RKO (cell line): ENCODE results near the gene CIDEA.

Experiments
- DNase-seq: peaks from one replicate; pipeline ENCODE4 v3.0.0-alpha.2; 2016; ENCODE audit warnings: low spot score

Gene CIDEA

DNA sequence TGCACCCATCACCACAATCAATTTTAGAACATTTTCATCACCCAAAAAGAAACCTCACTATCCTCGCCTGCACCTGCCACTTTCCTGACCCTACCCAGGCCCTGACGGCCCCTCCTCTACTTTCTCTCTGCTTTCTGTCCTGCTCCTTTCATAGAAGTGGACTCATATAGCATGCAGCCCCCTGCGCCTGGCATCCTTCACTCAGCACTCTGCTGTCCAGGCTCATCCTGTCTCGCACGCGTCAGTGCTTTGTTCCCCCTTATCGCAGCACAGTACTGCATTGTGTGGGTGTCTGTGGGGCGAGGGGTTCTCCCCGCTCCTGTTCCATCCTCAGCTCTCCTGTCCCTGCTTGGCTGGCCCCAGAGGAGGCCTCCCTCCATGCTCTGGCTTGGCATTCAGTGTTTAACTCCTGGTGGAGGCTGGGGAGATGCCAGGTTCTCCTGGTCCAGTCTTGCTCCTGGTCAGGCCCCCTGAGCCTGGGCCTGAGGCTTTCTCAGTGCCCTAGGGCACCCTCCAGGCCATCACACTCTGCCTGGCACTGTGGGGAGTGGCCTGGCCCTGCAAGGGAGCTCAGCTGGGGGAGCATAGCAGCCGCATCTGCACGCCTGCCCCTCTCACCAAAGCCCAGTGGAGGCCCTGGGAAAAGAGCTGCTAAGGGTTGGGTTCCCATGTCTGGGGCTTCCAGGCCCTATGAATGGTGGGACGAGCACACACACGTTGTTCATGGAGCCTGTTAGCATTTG lies 47.3 kb downstream of the CIDEA start:
- no peak for DNase-seq

DNA sequence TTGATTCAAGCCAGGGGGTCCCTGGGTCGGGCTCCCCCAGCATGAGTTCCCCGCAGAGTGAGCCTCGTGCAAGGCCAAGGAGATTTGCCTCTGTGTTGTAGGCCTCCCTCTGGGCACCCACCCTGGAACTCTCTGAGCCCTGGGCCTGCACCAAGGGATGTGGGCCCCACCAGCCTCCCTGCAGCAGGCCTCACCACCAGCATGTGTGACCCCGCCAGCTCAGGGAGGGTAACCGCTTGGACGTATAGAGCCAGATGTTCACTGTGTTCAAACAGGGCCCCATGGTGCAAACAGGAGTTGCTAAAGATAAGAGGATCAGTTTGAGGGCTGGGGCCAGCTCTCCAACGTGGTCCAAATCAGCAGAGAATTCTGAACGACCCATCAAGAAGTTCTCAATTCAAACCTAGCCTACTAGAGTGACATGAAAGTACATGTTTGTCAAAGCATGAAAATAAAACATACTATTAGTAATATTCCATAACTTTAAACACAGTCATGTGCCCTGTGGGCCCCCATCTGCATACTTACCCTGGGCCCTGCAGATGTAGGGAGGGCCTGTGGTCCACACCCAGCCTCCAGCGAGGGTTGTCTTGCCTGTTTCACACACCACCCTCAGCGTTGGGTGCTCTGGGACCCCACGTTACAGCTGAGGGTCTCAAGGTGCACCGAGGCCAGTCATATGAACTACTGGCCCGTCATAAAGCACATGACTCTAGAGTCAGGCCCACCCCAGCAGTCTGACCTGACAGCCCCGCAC lies 48.4 kb downstream of the CIDEA start:
- DNase-seq: no peak

DNA sequence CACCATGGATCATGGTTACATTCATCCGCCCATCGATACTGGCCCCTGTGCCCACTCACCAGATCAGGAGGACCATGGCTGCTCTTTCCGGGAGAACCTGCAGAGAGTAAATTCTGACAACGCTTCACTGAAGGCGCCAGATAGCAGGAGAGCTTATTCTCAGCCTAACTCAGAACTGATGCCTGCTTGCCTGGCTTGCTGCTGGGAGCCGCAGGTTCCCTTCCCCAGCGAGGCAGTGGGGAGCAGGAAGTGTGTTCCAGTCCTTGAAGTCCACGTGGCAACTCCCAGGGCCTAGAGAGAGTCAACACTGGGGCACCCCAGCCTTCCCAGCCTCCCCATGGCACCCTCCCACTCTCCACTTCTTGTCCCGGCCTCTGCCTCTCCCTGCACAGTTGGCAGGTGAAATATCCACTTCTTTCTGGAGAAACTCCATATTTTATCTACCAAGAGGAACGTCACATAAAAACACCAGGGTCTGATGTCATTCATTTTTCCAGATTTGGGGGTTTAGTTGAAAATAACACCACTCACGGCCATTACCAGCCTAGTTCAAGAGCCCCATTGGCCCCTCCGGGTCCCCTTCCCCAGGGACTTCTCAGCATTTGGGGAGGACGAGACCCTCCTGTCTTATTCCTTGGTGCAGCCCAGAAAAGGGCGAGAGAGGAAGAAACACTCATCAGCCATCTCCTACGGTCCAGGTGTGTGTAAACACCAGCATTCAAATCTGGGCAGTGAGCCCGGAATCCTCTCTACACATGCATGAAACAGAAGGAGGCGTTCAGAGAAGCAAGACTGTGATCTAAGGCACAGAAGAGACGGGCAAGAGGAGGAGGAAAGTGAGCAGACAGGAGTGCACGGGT lies 50.4 kb downstream of the CIDEA start:
- DNase-seq: no peak

DNA sequence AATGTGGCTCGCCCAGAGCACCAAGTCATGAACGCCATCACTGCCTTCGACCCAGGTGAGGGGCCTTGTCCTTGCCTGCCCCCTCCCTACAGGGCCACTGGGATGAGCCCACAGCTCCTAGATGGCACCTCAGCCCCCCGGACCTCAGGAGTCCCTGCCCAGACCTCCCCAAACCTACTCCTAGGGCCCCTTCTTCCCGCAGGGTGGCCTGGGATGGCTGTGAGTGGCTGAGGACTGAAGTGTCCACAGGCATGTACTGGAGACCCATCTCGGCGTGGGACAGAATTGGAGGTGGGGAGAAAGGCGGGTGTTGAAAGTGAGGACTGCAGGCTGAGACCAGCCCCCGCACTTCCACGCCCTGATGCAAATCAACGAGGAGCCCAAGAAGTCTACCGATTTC lies 51.0 kb downstream of the CIDEA start:
- no peak for DNase-seq

DNA sequence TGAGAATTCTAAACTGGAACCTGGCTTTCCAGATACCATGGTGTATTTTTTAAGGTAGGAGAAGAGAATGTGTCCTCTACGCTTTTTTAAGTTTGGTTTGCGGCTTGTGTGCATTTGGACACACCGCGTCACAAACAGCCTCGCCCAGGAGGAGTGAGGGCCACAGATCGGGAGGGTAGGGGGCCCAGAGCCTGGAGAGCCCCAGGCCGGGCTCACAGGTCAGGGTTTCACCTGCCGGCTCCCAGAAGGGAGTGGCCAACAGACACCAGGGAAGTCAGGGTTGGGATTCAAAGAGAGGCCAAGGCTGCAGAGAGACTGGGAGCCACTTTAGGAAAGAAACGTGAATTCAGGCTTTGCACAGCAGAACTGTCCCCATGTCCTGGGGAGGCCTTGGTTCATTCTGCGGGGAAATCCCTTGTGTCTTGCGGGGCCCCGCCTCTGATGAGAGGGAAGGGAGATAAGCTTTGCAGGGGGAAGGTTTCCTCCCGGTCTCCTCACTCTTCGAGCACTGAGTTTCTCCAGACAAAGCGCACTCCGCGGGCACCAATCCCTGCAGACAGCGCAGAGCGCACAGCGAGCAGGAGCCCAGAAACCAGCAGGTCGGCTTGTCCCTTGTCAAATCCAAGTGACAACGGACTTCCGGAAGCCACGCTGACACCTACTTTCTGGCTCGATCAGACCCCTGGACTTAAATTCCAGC lies 51.9 kb downstream of the CIDEA start:
- no peak for DNase-seq

DNA sequence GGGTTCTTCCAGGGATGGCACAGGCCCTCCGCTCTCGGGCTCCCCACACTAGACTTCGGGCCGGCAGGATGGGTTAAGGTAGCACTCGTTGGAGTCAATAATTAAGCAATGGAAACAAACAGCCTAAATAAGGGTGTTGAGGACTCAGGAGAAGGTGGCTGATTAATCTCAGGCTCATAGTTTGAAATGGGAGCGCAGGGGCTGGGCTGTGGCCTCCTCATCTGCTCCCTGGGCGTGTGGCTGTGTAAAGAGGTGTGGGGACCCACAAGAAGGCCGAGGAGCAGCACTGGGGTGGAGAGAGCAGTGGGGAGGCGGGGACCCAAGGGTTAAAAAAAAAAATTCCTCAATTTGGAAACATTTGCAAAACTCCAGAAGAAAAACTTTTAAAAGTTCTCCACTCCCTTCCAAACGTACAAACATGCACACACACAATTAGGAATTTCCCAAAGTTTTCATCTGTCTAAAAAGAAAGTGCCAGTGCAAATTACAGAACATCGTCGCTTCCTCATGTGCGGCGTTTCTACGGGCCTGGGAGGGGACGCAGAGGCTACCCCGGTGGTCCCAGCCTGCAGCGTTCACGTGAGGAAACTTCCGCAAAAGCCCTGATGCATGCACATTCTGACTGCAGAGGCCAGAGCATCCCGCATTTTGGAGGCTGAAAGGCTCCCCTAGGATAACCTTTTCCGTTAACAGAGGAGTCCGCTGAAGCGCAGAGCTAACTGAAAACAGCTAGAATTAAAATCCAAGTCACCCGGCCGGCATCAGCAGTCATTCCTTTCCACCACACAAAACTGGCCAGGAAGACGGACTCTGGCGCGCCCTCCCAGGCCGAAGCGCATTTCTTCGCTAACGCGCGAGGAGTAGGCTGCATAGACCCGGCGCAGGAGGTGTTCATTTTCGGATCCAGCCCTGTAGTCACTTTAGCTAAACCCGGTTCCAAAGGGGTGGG lies 52.9 kb downstream of the CIDEA start:
- DNase-seq: no peak

DNA sequence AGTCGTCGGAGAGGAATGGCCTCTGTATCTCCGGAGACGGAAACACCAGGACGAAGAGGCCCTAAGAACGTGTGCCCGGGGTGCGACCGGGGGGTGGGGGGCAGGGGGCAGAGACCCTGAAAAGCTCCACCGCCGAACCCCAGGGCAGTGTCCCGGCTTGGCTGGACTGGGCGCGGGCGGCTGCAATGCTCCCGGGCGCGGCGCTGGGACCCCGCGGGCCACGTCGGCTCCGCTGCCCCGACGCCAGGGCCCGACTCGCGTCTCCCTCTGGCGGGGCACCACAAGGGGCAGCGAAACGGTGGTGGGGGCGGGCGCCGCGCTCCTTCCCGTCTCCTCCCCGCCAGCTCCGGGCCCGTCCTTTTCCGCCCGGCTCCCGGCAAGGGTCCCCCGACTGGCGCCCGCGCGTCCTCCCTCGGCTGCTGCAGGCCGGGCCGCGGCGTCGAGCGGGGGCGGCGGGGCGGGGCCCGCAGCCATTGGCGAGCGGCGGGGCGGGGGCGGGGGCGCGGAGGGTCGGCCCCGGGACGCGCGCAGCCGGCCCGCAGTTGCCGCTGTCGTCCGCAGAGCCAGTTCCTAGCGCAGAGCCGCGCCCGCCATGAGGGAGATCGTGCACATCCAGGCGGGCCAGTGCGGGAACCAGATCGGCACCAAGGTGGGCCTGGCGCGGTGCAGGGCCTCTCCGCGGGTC lies 53.7 kb downstream of the CIDEA start, which contains the start of gene TUBB6:
TUBB6 (plus strand) TSS at position 541 of the 685 bp plus-strand sequence; CDS start at position 593, 52 bp downstream.
- no peak for DNase-seq

DNA sequence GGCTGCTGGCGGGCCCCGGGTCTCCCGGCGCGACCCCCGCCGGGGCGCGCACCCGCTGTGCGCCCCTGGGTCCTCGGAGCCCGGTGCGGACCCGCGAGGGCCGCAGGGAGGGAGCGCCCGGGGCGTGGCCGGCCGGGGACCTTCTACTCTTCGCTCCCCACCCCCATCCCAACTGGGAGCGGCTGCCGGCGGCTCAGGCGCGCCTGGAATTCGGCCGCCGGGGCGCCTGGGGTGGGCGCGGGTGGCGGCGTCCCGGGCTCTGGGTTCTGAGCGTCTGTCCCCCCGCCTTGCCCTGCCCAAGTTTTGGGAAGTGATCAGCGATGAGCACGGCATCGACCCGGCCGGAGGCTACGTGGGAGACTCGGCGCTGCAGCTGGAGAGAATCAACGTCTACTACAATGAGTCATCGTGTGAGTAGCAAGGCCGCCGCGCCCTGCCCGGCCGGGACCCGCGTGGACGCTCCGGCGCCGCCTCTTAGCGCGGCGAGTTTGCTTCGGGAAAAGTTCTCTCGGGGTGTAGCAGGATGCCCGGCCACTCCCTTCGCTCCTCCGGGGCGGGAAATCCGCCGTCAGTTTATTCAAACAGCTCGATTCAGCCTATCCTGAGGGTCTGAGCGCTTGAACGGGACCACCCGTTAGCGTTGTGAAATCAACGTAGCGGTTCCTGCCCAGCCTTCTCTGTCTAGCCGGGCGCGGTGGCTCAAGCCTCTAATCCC lies 54.4 kb downstream of the CIDEA start:
- peak; percentile 80 for DNase-seq

DNA sequence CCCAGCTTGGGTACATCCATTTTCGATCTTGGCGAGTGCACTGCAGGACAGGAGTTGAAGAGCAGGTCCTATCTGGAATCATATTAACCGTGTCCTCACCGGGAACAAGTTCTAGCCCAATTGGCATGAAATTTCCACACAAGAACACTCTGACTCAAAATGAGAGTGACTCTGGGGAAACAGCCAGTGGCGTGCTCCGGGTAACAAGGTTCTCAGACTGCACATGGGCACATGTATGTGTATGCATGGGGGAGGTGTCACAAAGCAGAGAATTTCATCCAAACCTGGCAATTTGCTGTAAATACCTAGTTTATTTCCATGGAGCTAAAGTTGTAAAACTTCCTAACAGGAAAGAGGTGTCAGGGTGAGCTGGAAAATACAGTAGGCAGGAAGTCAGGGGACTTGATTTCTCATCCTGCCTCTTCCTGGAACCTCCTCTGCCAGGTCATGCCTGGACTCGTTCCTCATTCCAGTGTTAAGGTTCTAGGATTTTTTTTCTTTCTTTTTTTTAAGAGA lies 55.6 kb downstream of the CIDEA start:
- no peak for DNase-seq

DNA sequence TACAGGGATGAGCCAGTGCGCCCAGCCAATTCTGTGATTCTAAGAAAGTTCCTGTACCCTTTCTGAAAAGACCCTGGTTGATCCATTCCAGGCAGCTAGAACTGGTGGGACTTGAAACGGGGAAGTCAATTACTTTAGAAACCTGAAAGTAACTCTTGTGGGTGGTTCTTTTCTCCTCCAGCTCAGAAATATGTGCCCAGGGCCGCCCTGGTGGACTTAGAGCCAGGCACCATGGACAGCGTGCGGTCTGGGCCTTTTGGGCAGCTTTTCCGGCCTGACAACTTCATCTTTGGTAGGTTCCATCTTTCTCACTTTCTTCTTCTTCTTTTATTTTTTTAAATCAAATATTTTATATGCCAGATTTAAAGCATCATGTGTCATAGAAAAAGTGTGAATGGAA lies 56.6 kb downstream of the CIDEA start:
- DNase-seq: no peak

DNA sequence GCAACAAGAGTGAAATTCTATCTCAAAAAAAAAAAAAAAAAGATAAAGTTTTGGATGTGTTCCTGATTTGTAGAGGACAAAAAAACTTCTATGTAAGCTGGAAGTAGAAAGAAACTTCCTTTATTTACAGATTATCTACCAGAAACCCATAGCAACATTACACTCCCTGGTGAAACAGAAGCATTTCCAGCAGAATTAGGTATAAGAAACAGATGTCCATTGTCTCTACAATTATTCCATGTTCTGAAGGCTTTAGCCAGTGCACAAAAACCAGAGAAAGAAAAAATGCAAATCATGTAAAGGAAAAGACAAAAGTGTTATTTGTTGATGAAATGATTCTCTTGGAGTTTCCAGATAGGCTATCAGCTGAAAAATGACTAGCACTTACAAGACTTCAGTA lies 58.8 kb downstream of the CIDEA start:
- DNase-seq: no peak

DNA sequence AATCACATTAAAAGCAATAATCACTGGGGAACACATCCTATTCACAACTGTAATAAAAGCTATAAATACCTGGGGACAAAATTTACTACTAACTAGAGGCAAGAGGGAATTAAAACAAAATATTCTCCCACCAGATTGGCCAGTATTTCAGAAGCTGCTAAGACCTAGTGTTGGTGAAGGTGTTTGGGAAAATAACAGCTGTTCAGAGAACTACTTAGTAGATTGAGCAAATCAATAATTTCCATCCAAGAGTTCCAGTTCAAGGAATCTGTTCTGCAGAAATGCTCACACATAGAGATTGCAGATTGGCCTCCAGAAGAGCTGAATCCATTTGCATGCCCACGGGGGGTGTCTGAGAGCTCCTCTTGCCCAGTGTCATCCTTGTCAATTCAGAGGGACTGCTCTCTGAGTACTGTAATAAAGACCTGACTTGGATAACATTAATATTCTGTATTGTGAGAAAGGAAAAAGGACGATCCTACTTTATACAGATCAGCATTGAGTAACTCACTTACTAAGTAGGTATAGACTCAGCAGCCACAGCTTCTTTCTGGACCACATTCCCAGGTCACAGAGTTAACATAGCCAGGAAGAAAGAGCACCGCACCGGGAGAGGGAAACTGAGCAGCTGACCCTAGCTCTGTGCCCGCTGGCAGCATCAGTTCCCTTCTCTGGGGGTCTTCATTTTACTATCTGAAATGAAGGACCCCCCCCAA lies 59.5 kb downstream of the CIDEA start:
- no peak for DNase-seq

DNA sequence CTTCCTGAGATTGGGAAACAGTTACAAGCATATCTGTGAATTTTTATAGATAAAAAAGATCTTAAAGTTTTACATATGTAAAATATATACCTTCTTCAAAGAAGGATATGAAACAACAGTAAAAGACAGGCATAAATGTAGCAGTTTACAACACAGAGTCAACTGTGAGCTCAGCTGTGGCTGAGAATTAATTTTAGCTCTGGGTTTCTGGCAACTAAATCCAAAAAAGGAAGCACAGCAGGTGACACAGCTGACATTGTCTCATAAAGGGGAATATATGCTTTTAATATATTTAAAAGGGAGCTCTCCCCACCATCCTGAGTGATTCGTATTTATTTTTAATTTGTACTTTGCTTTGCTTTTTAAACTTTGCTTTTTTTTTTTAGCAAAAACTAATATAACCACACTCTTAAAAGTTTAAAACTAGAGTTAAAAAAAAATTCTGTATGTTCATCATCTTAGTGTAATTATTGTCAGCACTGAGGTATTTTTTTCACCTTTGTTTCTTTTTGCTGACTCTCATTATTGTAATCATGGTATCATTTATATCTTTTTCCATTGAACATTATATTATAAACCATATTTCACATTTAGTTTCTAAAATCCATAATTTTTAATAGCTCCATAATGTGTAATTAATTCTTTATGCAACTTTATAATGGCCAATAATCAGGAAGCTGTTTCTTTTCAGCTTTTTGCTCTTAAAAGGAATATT lies 60.6 kb downstream of the CIDEA start:
- DNase-seq: no peak

DNA sequence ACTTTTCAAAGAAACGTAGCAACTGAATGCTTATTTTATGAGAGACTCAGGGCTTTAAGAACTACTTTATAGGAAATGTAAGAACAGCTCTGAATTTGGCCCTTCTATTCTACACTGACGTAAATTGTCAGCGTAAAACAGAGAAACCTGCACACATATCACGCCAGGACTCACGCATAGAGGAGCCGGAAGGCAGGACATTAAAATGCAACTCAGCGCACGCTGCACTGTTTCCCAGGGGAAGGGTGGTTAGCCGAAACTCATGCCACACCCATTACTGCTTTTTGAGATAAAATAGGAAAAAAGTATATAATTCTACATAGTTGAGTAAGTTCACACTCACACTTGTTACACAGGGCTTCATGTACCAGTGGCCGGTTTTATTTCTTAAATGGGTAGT lies 61.3 kb downstream of the CIDEA start:
- no peak for DNase-seq

DNA sequence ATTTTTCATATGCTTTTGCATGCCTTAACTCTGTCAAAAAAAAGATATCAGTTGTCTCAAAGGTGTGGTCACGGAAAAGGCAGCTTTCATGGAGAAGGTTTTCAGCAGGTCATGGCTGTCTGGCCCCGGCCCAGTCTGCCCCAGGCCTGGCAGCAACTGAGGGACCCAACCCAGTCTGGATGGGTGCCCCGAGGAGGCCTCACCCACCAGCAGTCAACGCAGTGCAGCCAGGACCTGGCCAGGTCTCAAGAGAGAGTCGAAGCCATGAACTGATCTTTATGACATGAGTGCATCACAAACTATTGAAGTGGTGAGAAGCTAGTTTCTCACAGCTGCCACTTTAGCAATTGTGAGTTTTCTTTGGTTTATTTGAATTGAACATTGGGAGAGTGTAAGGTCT lies 61.8 kb downstream of the CIDEA start:
- DNase-seq: no peak

DNA sequence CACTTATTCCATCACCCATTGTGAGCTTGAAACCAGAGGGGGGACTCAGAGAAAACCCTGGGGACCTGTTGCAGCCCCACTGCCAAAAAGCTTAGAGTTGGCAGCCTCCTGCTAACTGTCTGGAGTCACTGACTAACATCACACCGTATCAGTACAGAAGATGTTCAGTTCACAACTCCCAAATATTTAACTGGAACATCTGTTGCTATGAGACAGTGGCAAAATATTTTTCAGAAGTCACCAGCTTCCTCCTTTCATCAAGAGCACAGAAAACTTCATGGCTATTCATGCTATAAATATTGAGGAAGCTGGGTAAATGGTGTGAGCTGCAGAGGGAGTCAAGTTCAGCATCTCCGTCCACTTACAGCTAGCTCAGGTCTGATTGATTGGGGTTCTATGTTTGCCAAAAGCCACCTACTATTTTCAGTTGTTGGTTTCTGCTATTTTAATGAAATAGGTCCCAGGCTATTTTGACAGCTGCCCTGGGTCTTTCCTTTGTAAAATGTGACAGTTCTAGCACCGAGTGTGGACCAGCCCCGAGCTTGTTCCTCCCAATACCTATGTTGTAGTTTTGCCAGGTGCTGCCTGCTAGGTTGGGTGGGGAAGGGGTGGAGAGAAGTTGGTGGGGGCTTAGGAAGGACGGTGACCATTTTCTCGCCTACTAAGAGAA lies 63.6 kb downstream of the CIDEA start:
- peak; percentile 18 for DNase-seq

DNA sequence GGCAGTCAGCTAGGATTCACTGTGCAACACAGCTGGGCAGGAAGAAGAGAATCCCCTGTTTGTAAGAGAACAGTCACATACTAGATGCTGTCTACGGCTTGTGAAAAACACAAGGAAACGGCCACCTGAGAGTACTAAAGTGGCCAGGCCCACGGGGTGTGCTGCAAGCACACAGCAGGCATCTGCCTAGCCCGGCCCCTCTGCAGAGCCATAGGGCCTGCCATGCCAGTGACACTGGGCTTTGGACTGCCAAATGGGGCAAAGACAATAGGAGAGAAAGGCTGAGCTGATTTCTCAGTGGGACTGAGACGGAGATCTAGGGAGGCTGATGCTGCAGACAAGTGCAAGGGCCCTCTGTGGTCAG lies 64.2 kb downstream of the CIDEA start:
- no peak for DNase-seq

DNA sequence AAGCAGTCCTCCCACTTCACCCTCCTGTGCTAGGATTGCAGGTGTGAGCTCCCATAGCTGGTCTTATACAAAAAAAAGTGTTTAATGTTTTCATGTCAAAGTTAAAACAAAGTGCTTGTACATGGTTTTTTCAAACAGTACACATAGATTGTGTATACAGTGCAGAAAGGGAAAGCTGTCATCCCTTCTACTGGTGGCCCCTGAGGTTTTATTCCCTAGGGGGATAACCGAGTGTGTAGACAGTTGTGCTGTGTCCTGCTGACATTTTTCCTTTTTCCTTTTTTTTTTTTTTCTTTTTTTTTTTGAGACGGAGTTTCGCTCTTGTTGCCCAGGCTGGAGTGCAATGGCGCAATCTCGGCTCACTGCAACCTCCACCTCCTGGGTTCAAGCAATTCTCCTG lies 64.7 kb downstream of the CIDEA start:
- no peak for DNase-seq
